ENCODE measurements around the gene DDX47.

DDX47 gene

DNA sequence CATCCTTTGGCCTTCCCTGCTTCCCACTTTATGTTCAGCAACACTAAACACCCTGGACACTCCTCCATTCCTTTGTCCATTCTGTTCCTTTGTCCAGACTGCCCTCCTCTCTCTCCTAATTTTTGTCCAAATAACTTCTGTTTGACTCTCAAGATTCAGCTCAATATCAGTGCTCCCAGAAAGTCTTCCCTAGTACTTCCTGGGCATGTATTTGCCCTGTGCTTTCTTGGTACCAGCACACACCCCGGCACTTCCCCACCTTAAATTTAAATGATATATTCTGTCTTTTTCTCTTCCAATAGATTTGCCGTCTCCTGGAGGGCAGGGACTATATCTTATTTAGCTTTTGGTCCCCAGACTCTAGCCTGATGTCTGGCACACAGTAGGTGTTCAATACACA is 34.1 kb upstream of the DDX47 start:
- no peak for DNase-seq (ENCODE audit: extremely low read depth, low read depth)
- H3K4me3 ChIP-seq (replicated peaks; ENCODE audit: low read depth, low read length) = no peak overlapping the region
- TF ChIP-seq, protein P1, sequence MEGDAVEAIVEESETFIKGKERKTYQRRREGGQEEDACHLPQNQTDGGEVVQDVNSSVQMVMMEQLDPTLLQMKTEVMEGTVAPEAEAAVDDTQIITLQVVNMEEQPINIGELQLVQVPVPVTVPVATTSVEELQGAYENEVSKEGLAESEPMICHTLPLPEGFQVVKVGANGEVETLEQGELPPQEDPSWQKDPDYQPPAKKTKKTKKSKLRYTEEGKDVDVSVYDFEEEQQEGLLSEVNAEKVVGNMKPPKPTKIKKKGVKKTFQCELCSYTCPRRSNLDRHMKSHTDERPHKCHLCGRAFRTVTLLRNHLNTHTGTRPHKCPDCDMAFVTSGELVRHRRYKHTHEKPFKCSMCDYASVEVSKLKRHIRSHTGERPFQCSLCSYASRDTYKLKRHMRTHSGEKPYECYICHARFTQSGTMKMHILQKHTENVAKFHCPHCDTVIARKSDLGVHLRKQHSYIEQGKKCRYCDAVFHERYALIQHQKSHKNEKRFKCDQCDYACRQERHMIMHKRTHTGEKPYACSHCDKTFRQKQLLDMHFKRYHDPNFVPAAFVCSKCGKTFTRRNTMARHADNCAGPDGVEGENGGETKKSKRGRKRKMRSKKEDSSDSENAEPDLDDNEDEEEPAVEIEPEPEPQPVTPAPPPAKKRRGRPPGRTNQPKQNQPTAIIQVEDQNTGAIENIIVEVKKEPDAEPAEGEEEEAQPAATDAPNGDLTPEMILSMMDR (IDR thresholded peaks at IDR 0.05; ENCODE audit: low read depth, low read length, missing control alignments) = no peak

- TF ChIP-seq, protein P1 (IDR thresholded peaks at IDR 0.05; ENCODE audit: low read depth, low read length, missing control alignments) = no peak
These were observed 33.6 kb upstream of the DDX47 start for GRCh38 chr12:12779529-12779928.

GRCh38 chr12:12784116-12784515 is 29.0 kb upstream of the DDX47 start:
- TF ChIP-seq, protein P1 (IDR thresholded peaks at IDR 0.05; ENCODE audit: low read depth, low read length, missing control alignments) = no peak
- no peak for DNase-seq (ENCODE audit: extremely low read depth, low read depth)
- H3K4me3 ChIP-seq (replicated peaks; ENCODE audit: low read depth, low read length) = no peak overlapping the region

More at GRCh38 chr12:12779529-12779928, 33.6 kb upstream of the DDX47 start:
- DNase-seq (ENCODE audit: extremely low read depth, low read depth) = peak; percentile 72
- no peak overlapping the region for H3K4me3 ChIP-seq (replicated peaks; ENCODE audit: low read depth, low read length)

DNA sequence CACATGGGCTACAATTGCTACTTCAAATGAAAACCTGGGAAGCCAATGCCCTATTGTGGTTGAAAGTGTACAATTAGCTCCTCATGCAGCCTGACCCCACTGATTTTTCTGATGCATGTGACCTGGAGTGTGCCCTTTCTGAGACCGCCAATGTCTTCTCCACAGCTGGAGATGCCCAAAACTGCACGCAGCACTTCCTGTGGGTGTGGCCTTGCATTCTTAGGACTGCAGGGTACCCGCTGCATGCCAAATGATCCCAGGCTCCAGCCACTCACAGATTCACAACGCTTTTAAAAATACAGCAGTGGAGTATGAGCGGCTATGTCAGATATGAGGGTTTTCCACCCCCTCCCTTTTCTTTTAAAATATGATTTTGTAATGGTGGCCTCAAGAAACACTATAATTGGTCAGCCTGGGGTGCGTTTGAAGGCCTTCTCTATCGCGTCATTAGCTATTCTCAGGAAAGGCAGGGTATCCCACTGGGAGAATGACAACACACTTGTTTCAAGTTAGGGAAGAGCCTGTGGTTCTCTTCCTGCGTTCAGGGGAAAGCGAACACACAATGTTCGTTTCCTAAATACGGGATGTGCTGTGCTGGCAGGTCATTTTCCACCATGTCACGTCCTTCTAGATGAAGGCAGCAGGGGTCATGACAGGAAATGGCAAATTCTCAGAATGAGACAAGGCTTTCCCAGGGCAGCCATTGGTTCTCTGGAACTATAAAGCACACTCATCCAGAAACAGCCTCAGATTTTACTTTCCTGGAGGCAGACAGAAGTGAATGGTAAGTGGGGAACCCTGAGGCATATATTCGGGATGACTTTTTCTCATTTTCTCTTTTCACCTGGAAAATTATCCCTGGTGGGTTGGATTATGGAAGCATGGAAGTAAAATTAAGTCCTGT is 28.0 kb upstream of the DDX47 start, which contains the start of gene APOLD1:
TSS of gene APOLD1 (plus strand) at position 749 of the 904 bp plus-strand sequence. CDS start at position 782, 33 bp downstream.
- DNase-seq (ENCODE audit: extremely low read depth, low read depth) = no peak
- H3K4me3 ChIP-seq (replicated peaks; ENCODE audit: low read depth, low read length) = peak within 1 kb of the TSS; percentile 48
- TF ChIP-seq, protein P1 (IDR thresholded peaks at IDR 0.05; ENCODE audit: low read depth, low read length, missing control alignments) = no peak

DNA sequence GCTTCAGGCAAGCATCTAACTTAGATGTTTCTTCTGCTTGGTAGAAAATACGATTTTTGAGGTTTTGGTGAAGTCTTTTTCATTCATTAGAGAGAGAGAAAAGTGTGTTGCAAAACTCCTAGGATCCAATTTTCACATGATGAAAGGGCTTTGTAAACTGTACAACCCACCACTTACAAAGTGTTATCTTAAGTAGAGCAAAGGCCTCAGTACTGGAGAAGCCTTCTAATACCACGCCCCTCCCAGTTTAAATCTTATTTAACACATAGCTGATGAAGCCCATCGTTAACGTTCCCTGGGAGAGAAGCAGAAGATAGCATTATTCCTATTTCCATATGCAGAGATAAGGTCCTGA is 26.8 kb upstream of the DDX47 start:
- DNase-seq (ENCODE audit: extremely low read depth, low read depth) = no peak
- TF ChIP-seq, protein P1 (IDR thresholded peaks at IDR 0.05; ENCODE audit: low read depth, low read length, missing control alignments) = no peak
- peak overlapping the region; percentile 48 for H3K4me3 ChIP-seq (replicated peaks; ENCODE audit: low read depth, low read length)

GRCh38 chr12:12786706-12787601 is 26.2 kb upstream of the DDX47 start:
- H3K4me3 ChIP-seq (replicated peaks; ENCODE audit: low read depth, low read length) = peak overlapping the region; percentile 48
- TF ChIP-seq, protein P1 (IDR thresholded peaks at IDR 0.05; ENCODE audit: low read depth, low read length, missing control alignments) = no peak
- no peak for DNase-seq (ENCODE audit: extremely low read depth, low read depth)

All from HFF-Myc (cell line).